RWPE1 (cell line): Measurements from ENCODE around the gene HOXA7.

Experiments
- CTCF ChIA-PET: fragments of 350-600 bp; sonication (Branson Sonifier 250); formaldehyde crosslinking; extraction: SDS; loops from one replicate; lab custom pipeline; 2021; lab: Yijun Ruan, JAX
- POLR2A ChIA-PET: fragments of 400-600 bp; formaldehyde crosslinking; extraction: SDS; loops from one replicate; lab custom pipeline; 2020; ENCODE audit warnings: antibody characterized with exemption; ENCODE audit not compliant: low non-redundant PET; lab: Yijun Ruan, JAX
- DNase-seq: peaks from one replicate; pipeline ENCODE4 v3.0.0; 2012; ENCODE audit warnings: low spot score
- H3K27ac ChIP-seq: fragments of 450-650 bp; 2 replicates; pipeline ENCODE4 v1.5.1; 2017
- TF ChIP-seq, protein P1 (sequence below): fragments of 450-650 bp; conservative IDR thresholded peaks from 2 replicates; pipeline ENCODE4 v1.5.1; 2017; ENCODE audit warnings: low read depth, mild to moderate bottlenecking

HOXA7 gene

DNA sequence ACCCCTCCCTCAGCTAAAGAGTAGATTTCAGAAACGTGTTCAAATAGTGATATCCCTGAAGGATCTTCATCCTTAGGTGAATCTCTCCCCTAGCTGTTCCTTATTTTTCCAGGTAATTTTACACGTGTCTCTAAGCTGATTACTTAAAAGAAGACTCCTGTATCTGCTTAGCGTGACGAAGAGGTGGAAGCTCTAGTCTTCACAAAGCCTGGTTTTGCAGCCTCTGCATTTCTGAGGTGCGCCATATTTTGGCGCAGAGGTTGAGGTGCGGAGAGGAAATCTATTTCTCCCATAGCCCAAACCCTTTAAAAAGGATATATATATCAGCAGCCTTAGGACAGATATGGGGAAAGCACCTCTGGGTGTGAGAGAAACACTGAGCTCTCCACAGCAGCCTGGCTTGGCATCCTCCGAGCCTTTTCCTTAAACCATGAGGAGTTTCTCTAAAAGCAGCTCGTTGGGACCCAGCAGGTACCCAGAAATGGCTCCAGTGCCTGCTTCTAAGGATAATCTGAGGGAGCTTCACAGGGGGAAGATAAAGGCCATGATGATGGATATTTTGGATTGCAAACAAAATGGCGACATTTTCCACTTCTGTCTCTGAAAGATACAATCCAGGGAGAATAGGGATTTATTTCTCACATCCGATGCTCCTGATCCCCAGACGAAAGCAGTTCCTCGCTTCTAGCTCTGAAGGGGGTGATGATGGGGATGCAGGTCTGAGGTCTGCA, 51.0 kb downstream of the HOXA7 start:
- TF ChIP-seq, protein P1, sequence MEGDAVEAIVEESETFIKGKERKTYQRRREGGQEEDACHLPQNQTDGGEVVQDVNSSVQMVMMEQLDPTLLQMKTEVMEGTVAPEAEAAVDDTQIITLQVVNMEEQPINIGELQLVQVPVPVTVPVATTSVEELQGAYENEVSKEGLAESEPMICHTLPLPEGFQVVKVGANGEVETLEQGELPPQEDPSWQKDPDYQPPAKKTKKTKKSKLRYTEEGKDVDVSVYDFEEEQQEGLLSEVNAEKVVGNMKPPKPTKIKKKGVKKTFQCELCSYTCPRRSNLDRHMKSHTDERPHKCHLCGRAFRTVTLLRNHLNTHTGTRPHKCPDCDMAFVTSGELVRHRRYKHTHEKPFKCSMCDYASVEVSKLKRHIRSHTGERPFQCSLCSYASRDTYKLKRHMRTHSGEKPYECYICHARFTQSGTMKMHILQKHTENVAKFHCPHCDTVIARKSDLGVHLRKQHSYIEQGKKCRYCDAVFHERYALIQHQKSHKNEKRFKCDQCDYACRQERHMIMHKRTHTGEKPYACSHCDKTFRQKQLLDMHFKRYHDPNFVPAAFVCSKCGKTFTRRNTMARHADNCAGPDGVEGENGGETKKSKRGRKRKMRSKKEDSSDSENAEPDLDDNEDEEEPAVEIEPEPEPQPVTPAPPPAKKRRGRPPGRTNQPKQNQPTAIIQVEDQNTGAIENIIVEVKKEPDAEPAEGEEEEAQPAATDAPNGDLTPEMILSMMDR, result no peak
- CTCF ChIA-PET, result no interaction called here
- POLR2A ChIA-PET, result no interaction called here
- no peak for DNase-seq
- H3K27ac ChIP-seq, result no peak overlapping the region

DNA sequence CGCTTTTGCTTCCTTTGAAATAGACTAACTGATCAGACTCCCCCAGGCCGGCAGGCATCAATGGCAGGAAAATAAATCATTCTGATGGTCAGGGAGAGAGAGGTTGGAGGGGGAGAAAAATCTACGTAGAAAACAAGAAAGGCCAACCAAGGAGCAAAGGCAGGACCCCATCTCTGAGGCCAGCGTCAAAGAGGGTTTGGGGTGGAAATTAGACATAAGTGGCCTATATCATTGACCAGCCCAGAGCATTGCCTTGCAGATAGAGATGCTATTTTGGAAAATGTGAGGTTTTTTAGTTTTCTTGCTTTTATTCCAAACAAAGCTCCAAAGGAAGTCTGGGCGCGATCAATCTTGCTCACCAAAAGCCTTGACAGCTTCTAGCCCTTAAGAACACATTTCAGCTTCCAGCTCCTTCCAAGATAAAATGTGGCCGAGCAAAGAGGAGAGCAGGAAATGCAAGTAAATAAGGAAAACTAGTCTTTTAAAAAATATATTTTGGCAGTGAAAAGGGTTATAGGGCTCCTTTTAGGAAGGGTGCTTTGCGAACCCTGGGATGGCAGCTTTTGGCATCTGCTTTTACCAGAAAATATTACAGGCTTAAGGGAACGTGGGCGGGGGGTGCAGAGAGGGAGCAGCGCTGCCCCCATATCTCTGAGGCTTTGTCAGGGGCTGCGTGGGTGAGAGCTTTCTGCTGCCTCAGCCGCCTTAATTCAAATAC, 52.0 kb downstream of the HOXA7 start:
- ChIA-PET POLR2A (no interaction called here), CTCF (interaction anchor here (0.6 kb wide), 2 partner anchors 422 to 693 kb away, joined by 3 to 4 read pairs; no protein-coding TSS in a partner anchor)
- no peak for DNase-seq
- H3K27ac ChIP-seq, result no peak overlapping the region
- TF ChIP-seq, protein P1, result no peak
